Muscle of arm (tissue), 12 donors: Measurements from ENCODE around the gene SERPINA7. TPM values are rescaled to one million over a fixed set of nuclear protein-coding genes. Genes with fewer than 3 reads are reported as not detected.

Source experiments
- polyA plus RNA-seq, 12 donors: library from polyadenylated mRNA; unstranded; fragments of 120-200 nt; gene quantifications; one replicate each; pipeline ENCODE4 v1.2.1, GENCODE V29; 2013; ENCODE audit not compliant: insufficient read length in 12 of 12

Gene SERPINA7
- polyA plus RNA-seq, 12 donors, result 0.32 to 0.97 (median 0.53) TPM; not detected in 9

Other genes with a start within 250 kb of the SERPINA7 start
- 100 to 1,000 TPM in 11 of 12 donors, not detected in 1; 110 to 294 (median 238) TPM for gene NRK, start 216.2 kb downstream of the SERPINA7 start, polyA plus RNA-seq
- gene PWWP3B, start 129.6 kb upstream of the SERPINA7 start, polyA plus RNA-seq, result 10 to 100 TPM in 10 of 12 donors, 1 to 10 TPM in 1, not detected in 1; 8.1 to 36.6 (median 30.0) TPM